Epithelial cell of esophagus (primary cell): Measurements from ENCODE around the gene FAM171A2.

ENCODE experiments used
- DNase-seq: peaks from one replicate; pipeline ENCODE4 v3.0.0; 2010; ENCODE audit warnings: low read depth
- H3K4me3 ChIP-seq: 2 replicates; pipeline ENCODE4 v1.5.1; 2011; ENCODE audit warnings: mild to moderate bottlenecking, low read length, control low read depth
- CTCF ChIP-seq: IDR thresholded peaks from 2 replicates; pipeline ENCODE4 v1.5.1; 2011; ENCODE audit warnings: low read depth, mild to moderate bottlenecking, low read length, control low read depth, inconsistent platforms; ENCODE audit not compliant: insufficient read depth; ENCODE audit errors: missing control alignments

The FAM171A2 gene

GRCh38 chr17:44309472-44309871 lies 54.2 kb downstream of the FAM171A2 start:
- no peak overlapping the region for H3K4me3 ChIP-seq
- peak; percentile 43 for DNase-seq

GRCh38 chr17:44308865-44309264 lies 54.8 kb downstream of the FAM171A2 start:
- no peak for TF ChIP-seq CTCF
- no peak for DNase-seq
- no peak overlapping the region for H3K4me3 ChIP-seq

More at GRCh38 chr17:44309472-44309871, 54.2 kb downstream of the FAM171A2 start:
- no peak for TF ChIP-seq CTCF

GRCh38 chr17:44308320-44308818 lies 55.3 kb downstream of the FAM171A2 start, which contains the start of gene RUNDC3A:
Gene RUNDC3A (plus strand): TSS chr17:44308601. CDS start chr17:44308833, 232 bp downstream.
- no peak for TF ChIP-seq CTCF
- peak within 1 kb of the TSS; percentile 49 for H3K4me3 ChIP-seq
- peak; percentile 84 for DNase-seq

- TF ChIP-seq CTCF, result no peak
- DNase-seq, result peak; percentile 75
Measured at GRCh38 chr17:44307387-44308186, 56.1 kb downstream of the FAM171A2 start.

GRCh38 chr17:44304651-44305050 lies 59.0 kb downstream of the FAM171A2 start:
- DNase-seq, result no peak
- no peak overlapping the region for H3K4me3 ChIP-seq
- TF ChIP-seq CTCF, result no peak

More at GRCh38 chr17:44307387-44308186, 56.1 kb downstream of the FAM171A2 start:
- H3K4me3 ChIP-seq, result peak overlapping the region; percentile 49
